GM12864 (cell line): ENCODE measurements around the gene CACNA2D2.
"Not testable (repeated sequence)": the region's sequence is repeated elsewhere in the genome, so short reads cannot be mapped to it uniquely, and the experiment has no call there.

ENCODE experiments used
- DNase-seq: peaks from one replicate; pipeline ENCODE4 v3.0.0-alpha.2; 2011; ENCODE audit warnings: low read depth
- H3K4me3 ChIP-seq: 2 replicates; pipeline ENCODE4 v1.5.1; 2011; ENCODE audit warnings: mild to moderate bottlenecking, low read depth, low read length, control low read depth
- TF ChIP-seq, protein P1 (sequence below): IDR thresholded peaks from 2 replicates; pipeline ENCODE4 v1.5.1; 2011; ENCODE audit warnings: low read depth, mild to moderate bottlenecking, moderate library complexity, low read length, control low read depth, inconsistent platforms; ENCODE audit errors: missing control alignments

The CACNA2D2 gene

DNA sequence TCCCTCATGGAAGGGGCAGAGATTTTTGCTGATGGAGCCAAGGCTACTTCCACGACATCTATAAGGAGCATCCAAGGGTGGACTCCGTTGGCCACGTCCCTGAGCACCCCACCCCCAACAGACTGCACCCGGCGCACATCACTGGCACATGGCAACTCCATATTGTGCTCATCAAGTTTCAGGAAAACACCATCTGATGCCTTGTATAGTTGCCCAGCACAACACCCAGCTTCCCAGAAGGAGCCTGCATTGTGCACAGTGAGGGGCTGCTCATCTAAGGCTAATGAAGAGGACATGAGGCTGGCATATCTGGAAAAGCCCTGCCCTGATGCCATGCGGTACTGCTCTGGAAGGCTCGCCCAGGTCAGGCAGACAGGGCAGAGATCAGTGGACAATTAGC lies 15.0 kb upstream of the CACNA2D2 start:
- TF ChIP-seq, protein P1, sequence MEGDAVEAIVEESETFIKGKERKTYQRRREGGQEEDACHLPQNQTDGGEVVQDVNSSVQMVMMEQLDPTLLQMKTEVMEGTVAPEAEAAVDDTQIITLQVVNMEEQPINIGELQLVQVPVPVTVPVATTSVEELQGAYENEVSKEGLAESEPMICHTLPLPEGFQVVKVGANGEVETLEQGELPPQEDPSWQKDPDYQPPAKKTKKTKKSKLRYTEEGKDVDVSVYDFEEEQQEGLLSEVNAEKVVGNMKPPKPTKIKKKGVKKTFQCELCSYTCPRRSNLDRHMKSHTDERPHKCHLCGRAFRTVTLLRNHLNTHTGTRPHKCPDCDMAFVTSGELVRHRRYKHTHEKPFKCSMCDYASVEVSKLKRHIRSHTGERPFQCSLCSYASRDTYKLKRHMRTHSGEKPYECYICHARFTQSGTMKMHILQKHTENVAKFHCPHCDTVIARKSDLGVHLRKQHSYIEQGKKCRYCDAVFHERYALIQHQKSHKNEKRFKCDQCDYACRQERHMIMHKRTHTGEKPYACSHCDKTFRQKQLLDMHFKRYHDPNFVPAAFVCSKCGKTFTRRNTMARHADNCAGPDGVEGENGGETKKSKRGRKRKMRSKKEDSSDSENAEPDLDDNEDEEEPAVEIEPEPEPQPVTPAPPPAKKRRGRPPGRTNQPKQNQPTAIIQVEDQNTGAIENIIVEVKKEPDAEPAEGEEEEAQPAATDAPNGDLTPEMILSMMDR = no peak
- DNase-seq = no peak
- H3K4me3 ChIP-seq = no peak overlapping the region

DNA sequence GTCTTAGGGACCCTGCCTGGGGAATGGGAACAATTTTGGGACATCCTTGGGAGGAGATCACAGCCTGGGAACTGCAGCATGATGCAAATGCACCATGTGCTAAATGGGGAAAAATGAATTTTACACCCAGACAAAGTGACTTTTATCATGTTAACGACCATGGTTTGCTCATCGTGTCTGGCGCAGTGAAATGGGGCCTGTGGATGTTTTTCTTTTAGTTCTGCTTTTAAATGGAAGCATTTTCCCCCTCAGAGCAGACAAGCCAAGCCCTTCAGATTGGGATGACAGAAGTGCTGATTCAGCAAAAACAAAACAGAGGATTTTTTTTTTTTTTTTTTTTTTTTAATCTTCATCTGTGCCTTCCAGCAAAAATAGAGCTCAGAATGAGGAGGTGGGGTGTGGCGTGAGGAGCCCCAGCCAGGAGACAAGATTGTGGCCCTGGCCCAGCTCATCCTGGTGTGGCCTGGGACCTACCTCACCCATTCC lies 14.3 kb upstream of the CACNA2D2 start:
- DNase-seq = no peak

DNA sequence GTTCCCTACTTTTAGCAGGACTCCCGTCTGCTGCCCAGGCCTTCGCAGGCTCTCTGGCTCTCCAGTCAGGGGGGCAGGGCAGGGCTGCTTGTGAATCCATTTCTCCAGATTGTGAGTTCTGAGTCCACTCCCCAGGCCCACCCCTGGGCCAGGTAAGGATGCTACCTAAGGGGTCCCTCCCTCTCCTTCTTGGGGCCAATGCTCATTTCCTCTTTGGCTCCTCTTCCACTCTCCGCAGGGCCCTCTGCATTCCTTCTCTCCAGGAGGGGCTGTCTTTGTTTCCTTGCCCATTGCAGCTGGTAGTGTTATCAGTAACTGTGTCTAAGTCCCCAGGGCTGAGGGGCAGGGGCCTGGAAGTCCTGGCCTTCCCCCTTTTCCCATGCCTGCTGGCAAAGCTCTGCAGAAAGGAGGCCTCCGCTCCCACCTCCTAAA lies 13.0 kb upstream of the CACNA2D2 start:
- no peak for DNase-seq
- TF ChIP-seq, protein P1 = no peak
- H3K4me3 ChIP-seq = no peak overlapping the region

More for the DNA sequence above, 14.3 kb upstream of the CACNA2D2 start:
- TF ChIP-seq, protein P1 = no peak
- no peak overlapping the region for H3K4me3 ChIP-seq

DNA sequence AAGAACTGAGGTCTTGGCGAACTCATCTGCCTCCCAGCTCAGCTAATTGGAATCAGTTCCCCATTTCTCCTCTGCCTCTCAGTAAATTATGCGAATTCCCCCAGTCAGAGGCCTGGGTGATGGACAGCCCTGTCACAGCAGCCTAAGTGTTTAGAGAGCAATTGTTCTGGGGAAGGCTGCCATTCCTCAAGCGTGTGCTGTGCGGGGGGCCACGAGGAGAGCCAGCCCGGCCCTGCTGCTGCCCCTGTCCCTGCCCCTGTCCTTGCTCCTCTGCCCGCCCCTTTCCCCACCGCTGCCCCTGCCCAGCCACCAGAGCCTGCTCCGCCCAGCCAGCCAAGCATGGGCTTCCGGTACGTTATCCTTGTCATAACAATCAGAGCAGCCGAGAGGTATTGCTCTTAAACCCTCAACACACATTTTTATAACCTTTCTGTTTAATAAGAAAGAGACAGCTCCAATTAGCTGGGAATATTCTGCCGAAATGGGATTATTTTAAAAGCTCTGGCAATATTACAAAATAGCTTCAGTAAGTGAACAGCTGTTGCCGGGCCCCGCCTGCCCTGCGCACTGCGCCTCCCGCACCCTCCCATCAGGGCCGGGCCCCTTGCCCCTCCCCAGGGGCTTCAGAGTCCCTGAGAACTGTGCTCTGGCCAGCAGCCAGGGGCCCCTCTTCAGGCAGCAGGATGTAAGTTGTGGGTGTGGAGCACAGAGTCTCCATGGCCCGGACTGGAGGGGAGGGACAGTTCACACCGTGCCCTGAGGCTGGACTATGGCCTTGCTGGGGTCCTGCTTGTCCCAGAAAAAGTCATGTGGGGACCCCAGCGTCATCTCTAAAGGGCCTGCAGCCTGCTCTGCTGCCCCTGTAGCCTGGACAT lies 12.4 kb upstream of the CACNA2D2 start:
- TF ChIP-seq, protein P1 = no peak
- no peak for DNase-seq
- no peak overlapping the region for H3K4me3 ChIP-seq

DNA sequence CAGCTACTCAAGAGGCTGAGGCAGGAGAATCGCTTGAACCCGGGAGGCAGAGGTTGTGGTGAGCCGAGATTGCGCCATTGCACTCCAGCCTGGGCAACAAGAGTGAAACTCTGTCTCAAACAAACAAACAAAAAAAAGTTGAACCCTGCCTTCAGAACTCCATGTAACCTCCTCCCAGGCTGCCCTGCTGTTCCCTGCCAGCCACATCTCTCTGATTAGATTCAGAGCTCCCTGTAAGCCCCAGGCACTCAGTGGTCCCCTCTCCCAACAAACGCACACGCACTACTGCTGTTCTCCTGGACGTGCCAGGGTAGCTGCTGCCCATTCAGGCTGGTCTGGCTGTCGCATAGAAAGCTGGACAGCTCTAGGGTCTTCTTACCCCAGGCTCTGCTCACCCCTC lies 9.5 kb upstream of the CACNA2D2 start:
- not testable (repeated sequence) for DNase-seq, H3K4me3 ChIP-seq

DNA sequence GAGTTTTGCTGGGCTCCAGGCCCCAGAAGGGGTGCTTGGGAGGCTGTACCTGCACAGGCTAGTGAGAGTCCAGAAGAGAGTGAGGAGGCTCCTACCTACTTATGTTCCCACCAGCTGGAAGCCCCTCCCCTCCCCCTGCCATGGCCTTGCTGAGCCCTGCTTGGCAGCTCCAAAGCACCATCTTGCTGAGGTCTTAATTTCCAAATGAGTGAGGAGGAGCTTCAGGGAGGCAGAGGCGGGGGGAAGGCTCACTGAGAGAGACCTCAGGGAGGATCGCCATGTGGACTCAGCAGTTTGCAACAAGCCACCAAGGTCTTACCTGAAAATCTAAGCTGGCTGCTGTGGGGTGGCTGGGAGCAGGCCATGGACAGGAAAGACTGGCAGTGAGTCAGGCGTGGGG lies 8.7 kb upstream of the CACNA2D2 start:
- no peak overlapping the region for H3K4me3 ChIP-seq
- DNase-seq = no peak
- TF ChIP-seq, protein P1 = no peak

DNA sequence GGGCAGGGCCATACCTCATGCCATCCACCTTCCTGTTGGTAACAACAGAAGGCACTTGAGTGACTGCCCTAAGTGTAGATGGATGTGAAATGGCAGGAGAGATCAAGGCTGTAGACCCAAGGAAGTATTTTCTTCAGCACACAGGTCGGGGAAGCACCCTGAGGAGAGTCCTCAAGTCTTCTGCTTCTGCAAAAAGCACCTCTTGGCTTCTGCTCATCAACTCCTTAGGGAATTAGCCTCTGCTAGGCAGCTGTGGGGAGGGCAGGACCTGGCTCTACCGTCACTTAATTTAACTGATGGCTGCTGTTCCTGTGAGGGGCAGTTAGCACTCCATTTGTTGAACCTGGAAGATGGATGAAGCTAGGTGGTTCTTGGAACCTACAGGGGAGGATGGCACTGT lies 6.9 kb upstream of the CACNA2D2 start:
- TF ChIP-seq, protein P1 = no peak
- DNase-seq = no peak
- H3K4me3 ChIP-seq = no peak overlapping the region
